EH (cell line): ENCODE results near the gene POM121C.
"Not testable (repeated sequence)": the region's sequence is repeated elsewhere in the genome, so short reads cannot be mapped to it uniquely, and the experiment has no call there.

Experiments
- DNase-seq: peaks from one replicate; pipeline ENCODE4 v3.0.0-alpha.2; 2015; ENCODE audit warnings: low read depth

Gene POM121C

GRCh38 chr7:75393194-75393593 lies 92.9 kb downstream of the POM121C start:
- DNase-seq: not testable (repeated sequence)

- DNase-seq: not testable (repeated sequence)
These were observed 111.4 kb downstream of the POM121C start for GRCh38 chr7:75374519-75375317.

- DNase-seq: not testable (repeated sequence)
These were observed 112.0 kb downstream of the POM121C start for GRCh38 chr7:75374144-75374518.

- not testable (repeated sequence) for DNase-seq
These were observed 118.8 kb downstream of the POM121C start for GRCh38 chr7:75367313-75367712.
